ENCODE results near the gene PLPP3. TPM values are rescaled to one million over a fixed set of nuclear protein-coding genes. Genes with fewer than 3 reads are reported as not detected.
A peak's percentile ranks its signal among the peaks of the same experiment; 100 is the strongest.

The PLPP3 gene
- total RNA-seq, 4 donors from 2014 or later, result 29.0 to 80.0 (median 39.4) TPM

DNA sequence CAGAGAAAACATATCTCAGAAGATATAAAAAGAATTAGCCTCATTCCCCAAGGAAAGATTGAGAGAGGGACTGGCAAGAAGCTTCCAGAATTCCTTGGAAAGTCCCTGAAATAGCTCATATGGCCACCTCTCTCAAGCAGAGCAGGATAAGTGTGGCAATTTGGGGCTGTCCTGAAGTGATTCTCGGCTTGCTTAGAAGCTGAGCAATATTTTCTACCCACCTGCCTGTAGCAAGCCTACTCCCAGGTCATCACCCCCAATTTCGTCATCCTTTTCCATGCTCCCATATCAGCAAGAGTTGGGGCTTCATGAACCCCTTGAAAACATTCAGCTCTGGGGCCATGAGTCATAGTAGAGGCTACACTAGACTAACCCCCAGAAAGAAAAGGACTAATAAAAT, 131.5 kb downstream of the PLPP3 start:
- WGBS, result 75% methylated on average over 2 of the region's 2 CpGs
- Histone ChIP-seq H3K36me3 (no peaks in the 10 kb centered on the region), H3K4me3 (no peak overlapping the region), H3K27ac (peak overlapping the region; percentile 63), H3K27me3 (no peaks in the 10 kb centered on the region), H3K9me3 (no peaks in the 10 kb centered on the region), H3K4me1 (peaks cover 26% of the 10 kb centered on the region)
- DNase-seq (ENCODE audit: low spot score in 2 of 2), result no peak
- TF ChIP-seq POLR2AphosphoS5 (IDR thresholded peaks at IDR 0.05) (no peak), EP300 (IDR thresholded peaks at IDR 0.05) (no peak), POLR2A (IDR thresholded peaks at IDR 0.05) (no peak)
- TF ChIP-seq, protein P1, sequence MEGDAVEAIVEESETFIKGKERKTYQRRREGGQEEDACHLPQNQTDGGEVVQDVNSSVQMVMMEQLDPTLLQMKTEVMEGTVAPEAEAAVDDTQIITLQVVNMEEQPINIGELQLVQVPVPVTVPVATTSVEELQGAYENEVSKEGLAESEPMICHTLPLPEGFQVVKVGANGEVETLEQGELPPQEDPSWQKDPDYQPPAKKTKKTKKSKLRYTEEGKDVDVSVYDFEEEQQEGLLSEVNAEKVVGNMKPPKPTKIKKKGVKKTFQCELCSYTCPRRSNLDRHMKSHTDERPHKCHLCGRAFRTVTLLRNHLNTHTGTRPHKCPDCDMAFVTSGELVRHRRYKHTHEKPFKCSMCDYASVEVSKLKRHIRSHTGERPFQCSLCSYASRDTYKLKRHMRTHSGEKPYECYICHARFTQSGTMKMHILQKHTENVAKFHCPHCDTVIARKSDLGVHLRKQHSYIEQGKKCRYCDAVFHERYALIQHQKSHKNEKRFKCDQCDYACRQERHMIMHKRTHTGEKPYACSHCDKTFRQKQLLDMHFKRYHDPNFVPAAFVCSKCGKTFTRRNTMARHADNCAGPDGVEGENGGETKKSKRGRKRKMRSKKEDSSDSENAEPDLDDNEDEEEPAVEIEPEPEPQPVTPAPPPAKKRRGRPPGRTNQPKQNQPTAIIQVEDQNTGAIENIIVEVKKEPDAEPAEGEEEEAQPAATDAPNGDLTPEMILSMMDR (IDR thresholded peaks at IDR 0.05), result no peak

DNA sequence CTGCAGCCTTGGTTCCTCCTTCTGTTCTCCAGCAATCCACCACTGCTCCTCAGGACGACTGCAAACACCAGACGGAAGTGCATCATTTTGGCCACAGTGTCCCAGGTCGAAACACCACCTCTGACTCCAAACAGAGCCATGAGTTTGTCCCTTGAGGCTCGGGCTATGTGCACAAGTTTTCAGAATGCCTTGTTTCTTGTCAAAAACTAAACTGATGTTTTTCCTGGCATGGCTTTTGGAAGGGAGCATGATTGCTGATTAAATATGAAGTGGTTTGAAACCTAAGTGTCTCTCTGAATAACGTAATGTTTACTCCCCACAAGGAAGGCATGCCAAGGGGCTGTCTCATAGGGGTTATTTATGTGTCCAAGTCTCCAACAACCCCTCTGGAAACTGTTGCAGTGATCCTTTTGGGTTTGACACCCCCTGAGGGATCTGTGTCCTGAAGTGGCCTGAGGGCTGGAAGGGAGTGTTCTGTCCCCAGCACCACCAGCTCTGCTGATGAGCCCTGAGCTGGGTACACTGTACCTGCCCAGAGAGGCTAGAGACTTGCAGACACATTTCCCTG, 132.7 kb downstream of the PLPP3 start:
- WGBS, result 49% methylated on average over 5 of the region's 5 CpGs
- TF ChIP-seq POLR2AphosphoS5 (IDR thresholded peaks at IDR 0.05), result no peak
- TF ChIP-seq EP300 (IDR thresholded peaks at IDR 0.05), result peak; percentile 80
- Histone ChIP-seq H3K4me3 (no peak overlapping the region), H3K4me1 (peaks cover 15% of the 10 kb centered on the region), H3K9me3 (no peaks in the 10 kb centered on the region), H3K27me3 (no peaks in the 10 kb centered on the region), H3K36me3 (no peaks in the 10 kb centered on the region), H3K27ac (no peak overlapping the region)
- peak in 1 of 2 donors; percentile 71 for DNase-seq (ENCODE audit: low spot score in 2 of 2)

GRCh38 chr1:56444960-56445646, 134.3 kb downstream of the PLPP3 start:
- TF ChIP-seq POLR2A (IDR thresholded peaks at IDR 0.05) (no peak), EP300 (IDR thresholded peaks at IDR 0.05) (no peak), POLR2AphosphoS5 (IDR thresholded peaks at IDR 0.05) (no peak)
- TF ChIP-seq, protein P1 (IDR thresholded peaks at IDR 0.05), result no peak
- 57% methylated on average over 7 of the region's 7 CpGs for WGBS
- DNase-seq (ENCODE audit: low spot score in 2 of 2), result no peak

More at GRCh38 chr1:56444960-56445646, 134.3 kb downstream of the PLPP3 start:
- H3K27me3 ChIP-seq, result no peaks in the 10 kb centered on the region
- H3K36me3 ChIP-seq, result no peaks in the 10 kb centered on the region
- peaks cover 15% of the 10 kb centered on the region for H3K4me1 ChIP-seq
- no peak overlapping the region for H3K4me3 ChIP-seq
- H3K27ac ChIP-seq, result no peak overlapping the region
- no peaks in the 10 kb centered on the region for H3K9me3 ChIP-seq

Other genes starting within 250 kb of the PLPP3 start
- gene PRKAA2, start 65.8 kb upstream of the PLPP3 start, total RNA-seq, result 1 to 10 TPM; 1.1 to 4.3 (median 1.3) TPM
- gene FYB2, start 239.8 kb upstream of the PLPP3 start, total RNA-seq, result under 1 TPM in 1 of 4 donors, not detected in 3; 0.57 TPM

All from suprapubic skin (tissue), 4 donors.